HG03439 (cell line): ENCODE data around the gene NUDT6.

ENCODE experiments used
- ATAC-seq: cut with Tn5 transposase; IDR thresholded peaks from one replicate; pipeline ENCODE4 v1.9.1; 2021; ENCODE audit warnings: mild to moderate bottlenecking, moderate library complexity; ENCODE audit not compliant: unreplicated experiment

The NUDT6 gene

GRCh38 chr4:122914292-122914904 is 8.0 kb downstream of the NUDT6 start:
- no peak for ATAC-seq

GRCh38 chr4:122912810-122913575 is 9.4 kb downstream of the NUDT6 start:
- ATAC-seq = no peak

- no peak for ATAC-seq
These were observed 10.8 kb downstream of the NUDT6 start for GRCh38 chr4:122911588-122911987.

GRCh38 chr4:122909683-122910082 is 12.7 kb downstream of the NUDT6 start:
- no peak for ATAC-seq

GRCh38 chr4:122908223-122908622 is 14.2 kb downstream of the NUDT6 start:
- no peak for ATAC-seq

GRCh38 chr4:122906859-122907305 is 15.5 kb downstream of the NUDT6 start:
- no peak for ATAC-seq

GRCh38 chr4:122903766-122904288 is 18.6 kb downstream of the NUDT6 start:
- no peak for ATAC-seq

GRCh38 chr4:122901247-122902010 is 21.0 kb downstream of the NUDT6 start:
- no peak for ATAC-seq

- no peak for ATAC-seq
These were observed 22.1 kb downstream of the NUDT6 start for GRCh38 chr4:122900314-122900713.

GRCh38 chr4:122899682-122900081 is 22.7 kb downstream of the NUDT6 start:
- no peak for ATAC-seq

- no peak for ATAC-seq
These were observed 23.8 kb downstream of the NUDT6 start for GRCh38 chr4:122898370-122899150.

- no peak for ATAC-seq
These were observed 26.1 kb downstream of the NUDT6 start for GRCh38 chr4:122896270-122896669.

- no peak for ATAC-seq
These were observed 26.9 kb downstream of the NUDT6 start for GRCh38 chr4:122895336-122895995.

- ATAC-seq = no peak
These were observed 27.6 kb downstream of the NUDT6 start for GRCh38 chr4:122894827-122895226.

GRCh38 chr4:122890147-122890795 is 32.1 kb downstream of the NUDT6 start:
- ATAC-seq = no peak

GRCh38 chr4:122889726-122890125 is 32.7 kb downstream of the NUDT6 start:
- no peak for ATAC-seq

GRCh38 chr4:122884499-122884898 is 37.9 kb downstream of the NUDT6 start:
- no peak for ATAC-seq

- ATAC-seq = no peak
These were observed 39.3 kb downstream of the NUDT6 start for GRCh38 chr4:122882857-122883735.

GRCh38 chr4:122879001-122879400 is 43.4 kb downstream of the NUDT6 start:
- ATAC-seq = no peak
